Lower leg skin (tissue), 4 donors: Measurements from ENCODE around the gene MCM5. TPM values are rescaled to one million over a fixed set of nuclear protein-coding genes. Genes with fewer than 3 reads are reported as not detected.

Experiments
- DNase-seq, 2 donors: peaks; one replicate each; pipeline ENCODE4 v3.0.0-alpha.2; 2019; ENCODE audit warnings: low spot score in 2 of 2
- H3K4me3 ChIP-seq: fragments of 200-600 bp; sonication (generic); 2 replicates; pipeline ENCODE4 v1.5.1; 2017; ENCODE audit warnings: mild to moderate bottlenecking, low read depth; ENCODE audit not compliant: poor library complexity, severe bottlenecking
- CTCF ChIP-seq, 3 donors: fragments of 450-650 bp; IDR thresholded peaks; one replicate each; pipeline ENCODE4 v1.5.1; 2016; ENCODE audit warnings: antibody characterized with exemption in 3 of 3, mild to moderate bottlenecking in 3 of 3, moderate library complexity in 2 of 3
- POLR2A ChIP-seq, 2 donors: fragments of 450-650 bp; IDR thresholded peaks; one replicate each; pipeline ENCODE4 v1.6.1; 2016 to 2017; ENCODE audit warnings: antibody characterized with exemption in 2 of 2, mild to moderate bottlenecking in 1 of 2, moderate library complexity in 1 of 2
- WGBS, 2 donors: methylation state at CpG; one replicate each; pipeline ENCODE4 v1.1.5; 2018; 5-methylcytosine and 5-hydroxymethylcytosine counted together
- intact Hi-C: fragments of 100-400 bp; cut with DNase I; formaldehyde crosslinking; loops from one replicate; pipeline ENCODE4 v1.15.0; 2023; ENCODE audit warnings: low total_unique reads
- total RNA-seq, 4 donors: library from RNA; depleted of rRNA; stranded (reverse); fragments of >200 nt; gene quantifications; one replicate each; pipeline ENCODE4 v1.1.0, GENCODE V29; 2016

Gene MCM5
- total RNA-seq, 4 donors from 2014 or later, result 10.1 to 44.3 (median 20.8) TPM

GRCh38 chr22:35397095-35397904 is 2.6 kb upstream of the MCM5 start:
- DNase-seq, result no peak
- H3K4me3 ChIP-seq, result no peak overlapping the region
- intact Hi-C loops, result no loop called here
- WGBS, 2 donors, result 77 to 80% methylated on average over 13 of the region's 13 CpGs
- TF ChIP-seq POLR2A (IDR thresholded peaks at IDR 0.05), result no peak
- no peak for TF ChIP-seq CTCF (IDR thresholded peaks at IDR 0.05)

- DNase-seq, result no peak
- TF ChIP-seq POLR2A (IDR thresholded peaks at IDR 0.05) (no peak), CTCF (IDR thresholded peaks at IDR 0.05) (no peak)
- intact Hi-C loops, result no loop called here
- H3K4me3 ChIP-seq, result no peak overlapping the region
- WGBS, 2 donors, result 100% methylated on average over 4 of the region's 4 CpGs
Observed at GRCh38 chr22:35398591-35398973, 1.4 kb upstream of the MCM5 start.

GRCh38 chr22:35399114-35399677 is 744 bp upstream of the MCM5 start:
- WGBS, 2 donors, result 80 to 82% methylated on average over 24 of the region's 24 CpGs
- no peak for DNase-seq
- peak overlapping the region; percentile 21 for H3K4me3 ChIP-seq
- intact Hi-C loops, result no loop called here
- TF ChIP-seq POLR2A (IDR thresholded peaks at IDR 0.05) (no peak), CTCF (IDR thresholded peaks at IDR 0.05) (no peak)

GRCh38 chr22:35400501-35400790 is 506 bp downstream of the MCM5 start:
- intact Hi-C loops, result no loop called here
- no peak for DNase-seq
- 0 to 3% methylated on average over 10 to 20 of the region's 20 CpGs for WGBS, 2 donors
- no peak for TF ChIP-seq POLR2A (IDR thresholded peaks at IDR 0.05)
- TF ChIP-seq CTCF (IDR thresholded peaks at IDR 0.05), result no peak
- H3K4me3 ChIP-seq, result peak overlapping the region; percentile 62

- WGBS, 2 donors, result 88 to 93% methylated on average over 3 to 6 of the region's 6 CpGs
- intact Hi-C loops, result no loop called here
Observed at GRCh38 chr22:35401863-35402262, 1.9 kb downstream of the MCM5 start.

More at GRCh38 chr22:35401863-35402262, 1.9 kb downstream of the MCM5 start:
- no peak for DNase-seq
- H3K4me3 ChIP-seq, result no peak overlapping the region
- TF ChIP-seq POLR2A (IDR thresholded peaks at IDR 0.05), result no peak
- no peak for TF ChIP-seq CTCF (IDR thresholded peaks at IDR 0.05)
